Measurements from ENCODE around the gene CRACR2A.
A peak's percentile ranks its signal among the peaks of the same experiment; 100 is the strongest.

Gene CRACR2A

DNA sequence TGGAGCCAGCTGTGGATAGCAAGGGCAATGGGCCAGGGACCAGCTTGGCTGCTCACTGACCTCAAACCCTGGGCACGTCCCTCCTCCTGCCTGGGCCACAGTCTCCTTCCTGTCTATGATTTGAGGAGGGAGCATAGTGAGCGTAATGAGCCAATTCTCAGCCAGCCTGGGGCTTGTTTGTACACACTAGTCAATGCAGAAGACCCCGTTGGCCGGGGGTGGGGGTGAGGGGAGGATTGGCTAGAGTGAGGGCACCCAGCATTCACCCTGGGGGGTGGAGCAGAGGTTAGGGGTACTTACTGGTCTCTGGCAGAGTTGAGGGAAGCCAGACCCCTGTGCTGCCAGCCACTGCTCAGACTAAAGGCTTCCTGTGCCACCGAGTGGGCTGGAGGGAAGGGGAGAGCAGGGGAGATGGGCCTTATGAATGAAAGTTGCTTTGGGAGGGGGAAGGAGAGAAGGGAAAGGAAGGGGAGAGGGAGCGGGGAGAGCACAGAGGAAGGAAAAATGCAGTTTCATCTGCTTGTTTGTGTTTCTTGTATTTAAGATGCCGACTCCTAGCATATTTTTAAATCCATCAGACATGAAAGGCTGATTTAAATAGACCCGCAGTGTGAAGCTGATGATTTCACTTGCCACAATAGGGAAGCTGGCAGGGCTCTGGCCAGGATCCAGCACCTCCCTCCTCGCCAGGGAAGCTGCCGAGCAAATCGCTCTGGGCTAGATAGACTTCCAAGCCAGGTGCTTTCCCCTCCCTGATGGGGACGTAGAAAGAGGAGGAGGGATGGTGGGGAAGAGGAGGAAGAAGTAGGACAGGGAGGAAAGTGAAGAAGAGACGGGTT lies 147.9 kb downstream of the CRACR2A start:
- no peak for TF ChIP-seq FOXP2 (optimal IDR thresholded peaks at IDR 0.05; ENCODE audit: borderline replicate concordance, extremely low read depth, extremely low read length, insufficient read depth)
- no peak for TF ChIP-seq REST (IDR thresholded peaks at IDR 0.05; ENCODE audit: insufficient read depth in 1 of 2, low read depth in 2 of 2, low read length in 2 of 2)
- no peak for TF ChIP-seq TAF1 (IDR thresholded peaks at IDR 0.05; ENCODE audit: borderline replicate concordance, insufficient read depth, low read length)
- TF ChIP-seq SIN3A (IDR thresholded peaks at IDR 0.05; ENCODE audit: borderline replicate concordance, insufficient read depth, low read length): no peak
- no peak for TF ChIP-seq POLR2AphosphoS5 (IDR thresholded peaks at IDR 0.05; ENCODE audit: low read depth, low read length)

- TF ChIP-seq FOXP2 (optimal IDR thresholded peaks at IDR 0.05; ENCODE audit: borderline replicate concordance, extremely low read depth, extremely low read length, insufficient read depth): no peak
- no peak for TF ChIP-seq REST (IDR thresholded peaks at IDR 0.05; ENCODE audit: insufficient read depth in 1 of 2, low read depth in 2 of 2, low read length in 2 of 2)
- no peak for TF ChIP-seq POLR2AphosphoS5 (IDR thresholded peaks at IDR 0.05; ENCODE audit: low read depth, low read length)
- TF ChIP-seq TAF1 (IDR thresholded peaks at IDR 0.05; ENCODE audit: borderline replicate concordance, insufficient read depth, low read length): no peak
- no peak for TF ChIP-seq SIN3A (IDR thresholded peaks at IDR 0.05; ENCODE audit: borderline replicate concordance, insufficient read depth, low read length)
Observed at GRCh38 chr12:3604286-3604685, 148.6 kb downstream of the CRACR2A start.

DNA sequence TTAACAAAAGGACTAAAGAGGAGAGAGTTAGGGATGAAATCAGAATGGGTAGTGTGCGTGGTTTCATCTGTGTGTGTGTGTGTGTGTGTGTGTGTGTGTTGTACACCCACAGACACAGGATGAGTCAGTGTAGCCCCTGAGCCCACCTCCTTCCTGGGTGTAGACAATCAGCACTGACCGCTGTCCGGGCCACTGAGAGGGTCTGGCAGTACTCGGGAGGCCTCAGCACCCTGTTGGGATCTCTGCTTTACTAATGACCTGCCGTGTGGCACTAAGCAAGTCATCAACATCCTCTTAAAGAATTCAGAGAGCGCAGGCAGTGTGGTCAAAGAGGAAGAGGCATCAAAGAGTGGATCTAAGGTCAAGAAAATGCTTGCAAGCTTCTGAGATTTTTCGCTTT lies 149.3 kb downstream of the CRACR2A start:
- TF ChIP-seq SIN3A (IDR thresholded peaks at IDR 0.05; ENCODE audit: borderline replicate concordance, insufficient read depth, low read length) (no peak), FOXP2 (optimal IDR thresholded peaks at IDR 0.05; ENCODE audit: borderline replicate concordance, extremely low read depth, extremely low read length, insufficient read depth) (no peak), REST (IDR thresholded peaks at IDR 0.05; ENCODE audit: insufficient read depth in 1 of 2, low read depth in 2 of 2, low read length in 2 of 2) (0 out of 4 replicates have a peak, but pooled peaks of 1 of the 2 experiments have one; percentile 54)

GRCh38 chr12:3602488-3602887 lies 150.4 kb downstream of the CRACR2A start:
- TF ChIP-seq TAF1 (IDR thresholded peaks at IDR 0.05; ENCODE audit: borderline replicate concordance, insufficient read depth, low read length): no peak
- TF ChIP-seq FOXP2 (optimal IDR thresholded peaks at IDR 0.05; ENCODE audit: borderline replicate concordance, extremely low read depth, extremely low read length, insufficient read depth): no peak
- TF ChIP-seq POLR2AphosphoS5 (IDR thresholded peaks at IDR 0.05; ENCODE audit: low read depth, low read length): no peak
- no peak for TF ChIP-seq REST (IDR thresholded peaks at IDR 0.05; ENCODE audit: insufficient read depth in 1 of 2, low read depth in 2 of 2, low read length in 2 of 2)
- no peak for TF ChIP-seq SIN3A (IDR thresholded peaks at IDR 0.05; ENCODE audit: borderline replicate concordance, insufficient read depth, low read length)
